Left ventricle myocardium inferior (tissue), 1 donor: ENCODE results near the gene IKBIP. TPM values are rescaled to one million over a fixed set of nuclear protein-coding genes. Genes with fewer than 3 reads are reported as not detected.
"Not testable (repeated sequence)": the region's sequence is repeated elsewhere in the genome, so short reads cannot be mapped to it uniquely, and the experiment has no call there.

Source experiments
- DNase-seq: peaks from one replicate; pipeline ENCODE4 v3.0.0-alpha.2; 2020
- H3K27ac ChIP-seq: fragments of 200-600 bp; replicated peaks from 2 replicates; pipeline ENCODE4 v1.8.0; 2021
- H3K27me3 ChIP-seq: fragments of 200-600 bp; 2 replicates; pipeline ENCODE4 v1.8.0; 2021; ENCODE audit warnings: low read depth
- H3K36me3 ChIP-seq: fragments of 200-600 bp; 2 replicates; pipeline ENCODE4 v1.8.0; 2021
- H3K4me1 ChIP-seq: fragments of 200-600 bp; 2 replicates; pipeline ENCODE4 v1.8.0; 2021
- H3K4me3 ChIP-seq: fragments of 200-600 bp; 2 replicates; pipeline ENCODE4 v1.8.0; 2021; ENCODE audit warnings: mild to moderate bottlenecking, moderate library complexity
- H3K9me3 ChIP-seq: fragments of 200-600 bp; replicated peaks from 2 replicates; pipeline ENCODE4 v1.8.0; 2021
- intact Hi-C: fragments of 100-400 bp; cut with micrococcal nuclease; formaldehyde crosslinking; loops from one replicate; pipeline ENCODE4 v1.11.0; 2022
- total RNA-seq: library from RNA; stranded (reverse); fragmentation: NEBNext Ultra II Directional; extraction: Animal tissue kit (Norgen Biotek cat#: 25700); gene quantifications from one replicate; pipeline ENCODE4 v1.2.1, GENCODE V29; 2021
- TF ChIP-seq, protein P1 (sequence below): fragments of 200-600 bp; IDR thresholded peaks from 2 replicates; pipeline ENCODE4 v1.8.0; 2021; ENCODE audit warnings: antibody characterized with exemption, mild to moderate bottlenecking, borderline replicate concordance
- donor health status: DM: no; HTN: yes; CAD: no; lungs with severe emphysema.

The IKBIP gene
- total RNA-seq, 1 donor from 2014 or later: 4.4 TPM

DNA sequence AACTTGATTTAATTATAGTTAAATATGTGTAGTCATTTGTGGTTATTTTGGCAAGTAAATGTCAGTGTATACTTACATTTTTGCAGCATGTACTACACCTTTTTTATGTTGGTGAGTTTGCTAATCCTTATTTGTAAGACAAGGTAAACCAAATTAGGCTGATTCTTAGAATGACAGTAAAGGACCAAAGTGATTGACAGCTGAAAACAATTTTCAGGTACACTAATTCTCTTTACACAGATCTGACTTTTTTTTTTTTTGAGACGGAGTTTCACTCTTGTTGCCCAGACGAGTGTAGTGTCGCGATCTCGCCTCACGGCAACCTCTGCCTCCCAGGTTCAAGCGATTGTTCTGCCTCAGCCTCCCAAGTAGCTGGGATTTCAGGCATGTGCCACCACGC is 42.7 kb downstream of the IKBIP start:
- peaks cover 83% of the 10 kb centered on the region for H3K36me3 ChIP-seq

DNA sequence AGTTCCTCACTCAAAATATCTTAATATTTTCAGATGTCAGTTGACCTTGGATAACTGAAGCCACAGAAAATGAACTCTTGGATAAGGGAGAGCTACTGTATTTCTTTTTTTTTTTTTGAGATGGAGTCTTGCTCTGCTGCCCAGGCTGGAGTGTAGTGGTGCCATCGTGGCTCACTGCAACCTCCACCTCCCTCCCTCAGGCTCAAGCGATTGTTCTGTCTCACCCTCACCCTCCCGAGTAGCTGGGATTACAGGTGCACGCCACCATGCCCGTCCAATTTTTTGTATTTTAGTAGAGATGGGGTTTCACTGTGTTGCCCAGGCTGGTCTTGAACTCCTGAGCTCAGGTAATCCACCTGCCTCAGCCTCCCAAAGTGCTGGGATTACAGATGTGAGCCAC is 47.3 kb downstream of the IKBIP start:
- not testable (repeated sequence) for H3K4me3 ChIP-seq, DNase-seq, H3K9me3 ChIP-seq, H3K27ac ChIP-seq, H3K27me3 ChIP-seq
- peaks cover 66% of the 10 kb centered on the region for H3K4me1 ChIP-seq
- intact Hi-C loops: loop anchor here (5.0 kb wide), 1 partner anchor 50 kb away; the partner anchor contains the start of gene APAF1
- peaks cover 77% of the 10 kb centered on the region for H3K36me3 ChIP-seq

More for the DNA sequence above, 42.7 kb downstream of the IKBIP start:
- intact Hi-C loops: no loop called here
- no peak overlapping the region for H3K4me3 ChIP-seq
- no peak overlapping the region for H3K27ac ChIP-seq
- TF ChIP-seq, protein P1, sequence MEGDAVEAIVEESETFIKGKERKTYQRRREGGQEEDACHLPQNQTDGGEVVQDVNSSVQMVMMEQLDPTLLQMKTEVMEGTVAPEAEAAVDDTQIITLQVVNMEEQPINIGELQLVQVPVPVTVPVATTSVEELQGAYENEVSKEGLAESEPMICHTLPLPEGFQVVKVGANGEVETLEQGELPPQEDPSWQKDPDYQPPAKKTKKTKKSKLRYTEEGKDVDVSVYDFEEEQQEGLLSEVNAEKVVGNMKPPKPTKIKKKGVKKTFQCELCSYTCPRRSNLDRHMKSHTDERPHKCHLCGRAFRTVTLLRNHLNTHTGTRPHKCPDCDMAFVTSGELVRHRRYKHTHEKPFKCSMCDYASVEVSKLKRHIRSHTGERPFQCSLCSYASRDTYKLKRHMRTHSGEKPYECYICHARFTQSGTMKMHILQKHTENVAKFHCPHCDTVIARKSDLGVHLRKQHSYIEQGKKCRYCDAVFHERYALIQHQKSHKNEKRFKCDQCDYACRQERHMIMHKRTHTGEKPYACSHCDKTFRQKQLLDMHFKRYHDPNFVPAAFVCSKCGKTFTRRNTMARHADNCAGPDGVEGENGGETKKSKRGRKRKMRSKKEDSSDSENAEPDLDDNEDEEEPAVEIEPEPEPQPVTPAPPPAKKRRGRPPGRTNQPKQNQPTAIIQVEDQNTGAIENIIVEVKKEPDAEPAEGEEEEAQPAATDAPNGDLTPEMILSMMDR: no peak
- H3K27me3 ChIP-seq: no peaks in the 10 kb centered on the region
- H3K9me3 ChIP-seq: no peaks in the 10 kb centered on the region
- peaks cover 25% of the 10 kb centered on the region for H3K4me1 ChIP-seq
- DNase-seq: no peak

DNA sequence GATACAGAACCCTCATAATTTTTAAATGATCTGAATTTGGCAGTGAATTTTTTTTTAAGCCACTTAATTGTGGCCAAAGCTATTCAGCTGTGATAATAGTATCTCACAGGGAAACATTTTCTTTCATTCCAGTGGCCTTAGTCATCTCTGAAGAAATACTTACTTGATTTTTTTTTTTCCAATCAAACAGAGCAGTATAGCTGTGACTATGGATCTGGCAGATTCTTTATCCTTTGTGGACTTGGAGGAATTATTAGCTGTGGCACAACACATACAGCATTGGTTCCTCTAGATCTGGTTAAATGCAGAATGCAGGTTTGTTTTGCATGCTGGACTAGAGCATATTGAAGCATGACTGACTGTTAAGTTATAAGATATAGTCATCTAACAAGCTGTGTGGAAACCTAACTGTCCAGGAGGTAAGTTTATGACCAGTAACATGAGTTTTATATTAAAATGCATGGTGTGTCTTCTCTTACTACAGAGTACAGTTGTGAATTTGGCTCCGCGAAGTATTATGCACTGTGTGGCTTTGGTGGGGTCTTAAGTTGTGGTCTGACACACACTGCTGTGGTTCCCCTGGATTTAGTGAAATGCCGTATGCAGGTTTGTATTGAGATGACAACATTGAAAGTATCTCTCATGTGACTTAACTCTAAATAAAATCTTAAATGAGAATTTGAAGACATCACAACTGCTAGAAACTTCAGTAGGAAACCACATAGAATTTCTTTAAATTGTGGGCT is 49.2 kb downstream of the IKBIP start:
- peak overlapping the region; percentile 100 for H3K4me3 ChIP-seq
- intact Hi-C loops: loop anchor here (5.0 kb wide), 1 partner anchor 52 kb away; the partner anchor contains the start of gene APAF1
- no peak for DNase-seq
- TF ChIP-seq, protein P1: no peak
- H3K4me1 ChIP-seq: peaks cover 66% of the 10 kb centered on the region
- H3K9me3 ChIP-seq: no peaks in the 10 kb centered on the region
- peak overlapping the region; percentile 98 for H3K27ac ChIP-seq
- peaks cover 58% of the 10 kb centered on the region for H3K36me3 ChIP-seq
- H3K27me3 ChIP-seq: no peaks in the 10 kb centered on the region

- Histone ChIP-seq H3K4me1 (peaks cover 64% of the 10 kb centered on the region), H3K36me3 (peaks cover 47% of the 10 kb centered on the region), H3K9me3 (no peaks in the 10 kb centered on the region), H3K4me3 (peak overlapping the region; percentile 100), H3K27me3 (no peaks in the 10 kb centered on the region), H3K27ac (peak overlapping the region; percentile 98)
- intact Hi-C loops: no loop called here
- peak; percentile 41 for DNase-seq
- TF ChIP-seq, protein P1: no peak
These were observed 50.3 kb downstream of the IKBIP start for GRCh38 chr12:98594050-98594835.

GRCh38 chr12:98593351-98594049 is 51.1 kb downstream of the IKBIP start, which contains the start of gene SLC25A3:
TSS of gene SLC25A3 (plus strand) at chr12:98593686. CDS start at chr12:98593979, 293 bp downstream.
- intact Hi-C loops: no loop called here
- peaks cover 57% of the 10 kb centered on the region for H3K4me1 ChIP-seq
- TF ChIP-seq, protein P1: no peak
- DNase-seq: peak; percentile 95
- peaks cover 39% of the 10 kb centered on the region for H3K36me3 ChIP-seq
- H3K9me3 ChIP-seq: no peaks in the 10 kb centered on the region
- peak within 1 kb of the TSS; percentile 100 for H3K4me3 ChIP-seq
- H3K27ac ChIP-seq: peak within 1 kb of the TSS; percentile 98
- no peaks in the 10 kb centered on the region for H3K27me3 ChIP-seq
